Trophoblast cell (in vitro differentiated cells and primary cell): ENCODE measurements around the gene TMEM235.

ENCODE experiments used
- DNase-seq, 2 donors: peaks; one replicate each; pipeline ENCODE4 v3.0.0-alpha.2; 2016
- H2AFZ ChIP-seq: 2 replicates; pipeline ENCODE4 v1.6.1; 2013; ENCODE audit warnings: low read length, moderate library complexity, mild to moderate bottlenecking; ENCODE audit not compliant: insufficient read depth, poor library complexity
- H2AK5ac ChIP-seq: 2 replicates; pipeline ENCODE4 v1.6.1; 2013; ENCODE audit warnings: mild to moderate bottlenecking, low read length
- H2BK120ac ChIP-seq: 2 replicates; pipeline ENCODE4 v1.6.1; 2013; ENCODE audit warnings: low read length, mild to moderate bottlenecking, moderate library complexity; ENCODE audit not compliant: insufficient read depth, poor library complexity
- H2BK12ac ChIP-seq: 2 replicates; pipeline ENCODE4 v1.6.1; 2013; ENCODE audit warnings: mild to moderate bottlenecking, low read length, moderate library complexity
- H2BK5ac ChIP-seq: 2 replicates; pipeline ENCODE4 v1.6.1; 2013; ENCODE audit warnings: low read length, low read depth, moderate library complexity, mild to moderate bottlenecking; ENCODE audit not compliant: poor library complexity
- H3K14ac ChIP-seq: 2 replicates; pipeline ENCODE4 v1.6.1; 2013; ENCODE audit warnings: mild to moderate bottlenecking, low read length
- H3K18ac ChIP-seq: 2 replicates; pipeline ENCODE4 v1.6.1; 2013; ENCODE audit warnings: mild to moderate bottlenecking, low read length
- H3K23ac ChIP-seq: 2 replicates; pipeline ENCODE4 v1.6.1; 2013; ENCODE audit warnings: low read length
- H3K27ac ChIP-seq: 2 replicates; pipeline ENCODE4 v1.5.1; 2013; ENCODE audit warnings: low read depth, mild to moderate bottlenecking, inconsistent platforms, low read length, moderate library complexity
- H3K27me3 ChIP-seq: 2 replicates; pipeline ENCODE4 v1.6.1; 2013; ENCODE audit warnings: inconsistent platforms, mild to moderate bottlenecking, low read length, moderate library complexity; ENCODE audit not compliant: insufficient read depth
- H3K36me3 ChIP-seq, 2 experiments: 1 replicate in 1 of 2; 2 replicates in 1 of 2; pipeline ENCODE4 v1.6.1; 2013; ENCODE audit warnings: low read length in 2 of 2, mild to moderate bottlenecking in 2 of 2, moderate library complexity in 1 of 2; ENCODE audit not compliant: insufficient read depth in 2 of 2, control insufficient read depth in 1 of 2
- H3K4ac ChIP-seq: 2 replicates; pipeline ENCODE4 v1.6.1; 2013; ENCODE audit warnings: low read depth, mild to moderate bottlenecking, low read length, moderate library complexity
- H3K4me1 ChIP-seq, 2 experiments: 1 replicate in 1 of 2; 2 replicates in 1 of 2; pipeline ENCODE4 v1.6.1; 2013; ENCODE audit warnings: low read length in 2 of 2, mild to moderate bottlenecking in 2 of 2, moderate library complexity in 1 of 2; ENCODE audit not compliant: insufficient read depth in 2 of 2, control insufficient read depth in 1 of 2
- H3K4me2 ChIP-seq: 2 replicates; pipeline ENCODE4 v1.6.1; 2013; ENCODE audit warnings: inconsistent platforms, mild to moderate bottlenecking, low read length, moderate library complexity
- H3K4me3 ChIP-seq: 2 replicates; pipeline ENCODE4 v1.5.1; 2013; ENCODE audit warnings: mild to moderate bottlenecking, low read depth, low read length, inconsistent platforms
- H3K79me1 ChIP-seq: one replicate; pipeline ENCODE4 v1.6.1; 2013; ENCODE audit warnings: low read length
- H3K79me2 ChIP-seq: 2 replicates; pipeline ENCODE4 v1.6.1; 2013; ENCODE audit warnings: low read length, mild to moderate bottlenecking; ENCODE audit not compliant: control insufficient read depth, insufficient read depth, poor library complexity
- H3K9ac ChIP-seq: 2 replicates; pipeline ENCODE4 v1.6.1; 2013; ENCODE audit warnings: mild to moderate bottlenecking, low read length
- H3K9me3 ChIP-seq: 2 replicates; pipeline ENCODE4 v1.6.1; 2013; ENCODE audit warnings: low read depth, mild to moderate bottlenecking, control low read depth, inconsistent platforms, low read length; ENCODE audit not compliant: insufficient read depth
- H4K12ac ChIP-seq: 2 replicates; pipeline ENCODE4 v1.6.1; 2013; ENCODE audit warnings: low read depth, mild to moderate bottlenecking, low read length, moderate library complexity
- H4K8ac ChIP-seq: 2 replicates; pipeline ENCODE4 v1.6.1; 2013; ENCODE audit warnings: low read depth, mild to moderate bottlenecking, low read length, moderate library complexity
- H4K91ac ChIP-seq: one replicate; pipeline ENCODE4 v1.6.1; 2013; ENCODE audit warnings: low read depth, mild to moderate bottlenecking, low read length, moderate library complexity
- WGBS: extraction: QIAGEN DNeasy Blood & Tissue Kit; methylation state at CpG from one replicate; pipeline ENCODE4 v1.1.7; 2013; ENCODE audit warnings: missing lambda C conversion rate; ENCODE audit not compliant: insufficient read length, insufficient coverage; ENCODE audit errors: extremely low coverage; 5-methylcytosine and 5-hydroxymethylcytosine counted together

Gene TMEM235

GRCh38 chr17:78272914-78273258 lies 41.5 kb downstream of the TMEM235 start:
- no peak overlapping the region for H2BK120ac ChIP-seq
- H3K9me3 ChIP-seq: no peaks in the 10 kb centered on the region
- H4K91ac ChIP-seq: peak overlapping the region; percentile 50
- H4K12ac ChIP-seq: no peak overlapping the region
- no CpG with 5 or more reads among the region's 7 CpGs for WGBS
- H3K18ac ChIP-seq: no peak overlapping the region
- peak overlapping the region; percentile 38 for H3K27ac ChIP-seq
- H3K79me1 ChIP-seq: peaks cover 25% of the 10 kb centered on the region
- peak overlapping the region; percentile 41 for H2BK12ac ChIP-seq
- no peak overlapping the region for H3K9ac ChIP-seq
- no peak overlapping the region for H3K23ac ChIP-seq
- DNase-seq: no peak
- peak overlapping the region; percentile 33 for H3K14ac ChIP-seq
- no peak overlapping the region for H3K4me3 ChIP-seq
- no peak overlapping the region for H2AFZ ChIP-seq
- H3K27me3 ChIP-seq: no peaks in the 10 kb centered on the region
- H3K4ac ChIP-seq: no peak overlapping the region
- H3K4me2 ChIP-seq: no peak overlapping the region
- peaks cover 6% of the 10 kb centered on the region for H3K79me2 ChIP-seq
- no peaks in the 10 kb centered on the region for H3K36me3 ChIP-seq
- no peak overlapping the region for H2AK5ac ChIP-seq
- H3K4me1 ChIP-seq: peaks cover 38 to 42% of the 10 kb centered on the region in 2 experiments
- no peak overlapping the region for H4K8ac ChIP-seq
- no peak overlapping the region for H2BK5ac ChIP-seq

DNA sequence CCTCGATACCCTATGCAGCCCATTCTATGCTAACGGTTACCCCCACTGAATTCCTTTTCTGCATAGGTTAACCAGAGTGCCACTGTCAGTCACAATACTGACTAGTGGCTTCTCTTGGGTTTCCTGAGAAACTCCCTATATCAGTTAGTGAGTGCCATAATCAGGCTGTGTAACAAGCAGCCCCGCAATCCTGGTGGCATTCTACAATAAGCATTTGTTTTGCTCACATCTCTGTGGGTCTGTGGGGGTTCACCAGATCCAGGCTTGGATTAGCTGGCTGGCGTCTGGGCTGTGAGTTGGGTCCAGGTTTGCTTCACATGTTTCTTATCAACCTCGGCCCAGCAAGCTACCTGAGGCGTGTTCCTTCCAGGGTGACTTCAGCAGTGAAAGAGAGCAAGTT lies 42.4 kb downstream of the TMEM235 start:
- no peak overlapping the region for H2AK5ac ChIP-seq
- no peak overlapping the region for H4K12ac ChIP-seq

DNA sequence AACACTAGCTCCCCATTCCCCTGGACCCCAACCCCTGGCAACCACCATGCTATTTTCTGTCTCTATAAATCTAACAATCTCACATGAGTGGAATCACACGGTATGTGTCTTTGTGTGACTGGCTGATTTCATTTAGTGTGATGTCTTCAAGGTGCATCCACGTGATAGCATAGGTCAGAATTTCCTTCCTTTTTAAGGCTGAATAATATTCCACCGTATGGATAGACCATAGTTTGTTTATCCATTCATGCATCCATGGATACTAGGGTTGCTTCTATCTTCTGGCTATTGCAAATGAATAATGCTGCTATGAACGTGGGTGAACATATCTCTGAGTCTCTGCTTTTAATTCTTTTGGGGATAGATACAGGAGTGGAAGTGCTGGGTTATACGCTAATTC lies 43.9 kb downstream of the TMEM235 start:
- Histone ChIP-seq H4K8ac (no peak overlapping the region), H3K4me2 (no peak overlapping the region), H3K4me3 (no peak overlapping the region), H3K4ac (no peak overlapping the region), H4K12ac (no peak overlapping the region), H2AFZ (no peak overlapping the region), H3K36me3 (no peaks in the 10 kb centered on the region), H3K79me2 (peaks cover 3% of the 10 kb centered on the region), H3K27ac (no peak overlapping the region), H2AK5ac (no peak overlapping the region), H3K23ac (no peak overlapping the region), H3K9ac (no peak overlapping the region), H2BK12ac (no peak overlapping the region), H2BK5ac (no peak overlapping the region), H3K4me1 (peaks cover 15 to 19% of the 10 kb centered on the region in 2 experiments), H3K9me3 (no peaks in the 10 kb centered on the region), H3K79me1 (peaks cover 7% of the 10 kb centered on the region), H3K27me3 (no peaks in the 10 kb centered on the region), H4K91ac (no peak overlapping the region), H3K18ac (no peak overlapping the region), H2BK120ac (no peak overlapping the region), H3K14ac (no peak overlapping the region)
- no peak for DNase-seq
- no CpG with 5 or more reads among the region's 5 CpGs for WGBS

More for the DNA sequence above, 42.4 kb downstream of the TMEM235 start:
- H3K79me2 ChIP-seq: peaks cover 6% of the 10 kb centered on the region
- H3K9ac ChIP-seq: no peak overlapping the region
- H2BK5ac ChIP-seq: no peak overlapping the region
- no peak overlapping the region for H4K91ac ChIP-seq
- no peak overlapping the region for H2BK120ac ChIP-seq
- H3K4me3 ChIP-seq: no peak overlapping the region
- no peak overlapping the region for H3K27ac ChIP-seq
- no peak overlapping the region for H3K14ac ChIP-seq
- no peaks in the 10 kb centered on the region for H3K27me3 ChIP-seq
- no peak for DNase-seq
- no peak overlapping the region for H3K23ac ChIP-seq
- H3K4ac ChIP-seq: no peak overlapping the region
- H4K8ac ChIP-seq: no peak overlapping the region
- H2AFZ ChIP-seq: no peak overlapping the region
- no peak overlapping the region for H3K4me2 ChIP-seq
- no CpG with 5 or more reads among the region's 6 CpGs for WGBS
- no peaks in the 10 kb centered on the region for H3K36me3 ChIP-seq
- no peaks in the 10 kb centered on the region for H3K9me3 ChIP-seq
- no peak overlapping the region for H3K18ac ChIP-seq
- H3K4me1 ChIP-seq: peaks cover 31 to 34% of the 10 kb centered on the region in 2 experiments
- H2BK12ac ChIP-seq: no peak overlapping the region
- peaks cover 19% of the 10 kb centered on the region for H3K79me1 ChIP-seq

DNA sequence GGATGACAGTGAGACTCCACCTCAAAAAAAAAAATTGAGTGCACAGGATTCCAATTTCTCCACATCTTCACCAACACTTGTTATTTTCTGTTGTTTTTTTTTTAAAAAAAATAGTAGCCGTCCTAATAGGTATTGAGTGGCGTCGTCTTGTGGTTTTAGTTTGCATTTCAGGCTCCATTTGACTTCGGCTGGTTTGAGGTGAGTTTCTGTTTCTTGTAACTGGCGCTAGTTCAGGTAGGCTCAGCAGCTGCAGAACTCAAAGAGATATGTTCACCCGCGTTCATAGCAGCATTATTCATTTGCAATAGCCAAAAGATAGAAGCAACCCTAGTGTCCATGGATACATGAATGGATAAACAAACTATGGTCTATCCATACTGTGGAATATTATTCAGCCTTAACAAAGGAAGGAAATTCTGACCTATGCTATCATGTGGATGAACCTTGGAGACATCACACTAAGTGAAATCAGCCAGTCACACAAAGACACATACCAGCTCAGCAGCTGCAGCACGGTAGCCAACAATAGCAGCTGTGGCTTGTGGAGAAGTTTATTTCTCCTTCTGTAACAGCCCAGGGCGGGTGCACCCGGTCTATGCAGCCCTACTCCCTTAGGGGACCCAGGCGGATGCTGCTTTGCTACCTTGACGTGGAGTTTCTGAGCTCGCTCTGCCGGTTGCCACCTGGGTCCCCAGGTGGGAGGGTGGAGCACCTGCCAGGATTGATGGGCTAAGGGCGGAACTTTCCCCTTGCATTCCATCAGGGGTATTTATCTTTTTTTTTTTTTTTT lies 44.9 kb downstream of the TMEM235 start:
- Histone ChIP-seq H3K18ac (no peak overlapping the region), H3K27ac (no peak overlapping the region), H2BK5ac (no peak overlapping the region), H2AK5ac (no peak overlapping the region), H3K9ac (no peak overlapping the region), H3K27me3 (no peaks in the 10 kb centered on the region), H3K79me1 (peaks cover 3% of the 10 kb centered on the region), H2AFZ (no peak overlapping the region), H3K79me2 (peaks cover 1% of the 10 kb centered on the region), H4K91ac (no peak overlapping the region), H3K36me3 (no peaks in the 10 kb centered on the region), H3K4me3 (no peak overlapping the region), H2BK12ac (no peak overlapping the region), H4K8ac (no peak overlapping the region), H4K12ac (no peak overlapping the region), H3K4ac (no peak overlapping the region), H2BK120ac (no peak overlapping the region), H3K9me3 (no peaks in the 10 kb centered on the region), H3K23ac (no peak overlapping the region), H3K14ac (no peak overlapping the region), H3K4me1 (peaks cover 9 to 13% of the 10 kb centered on the region in 2 experiments), H3K4me2 (no peak overlapping the region)
- no CpG with 5 or more reads among the region's 15 CpGs for WGBS
- no peak for DNase-seq
